ENCODE measurements around the gene OR2H1.

DNA sequence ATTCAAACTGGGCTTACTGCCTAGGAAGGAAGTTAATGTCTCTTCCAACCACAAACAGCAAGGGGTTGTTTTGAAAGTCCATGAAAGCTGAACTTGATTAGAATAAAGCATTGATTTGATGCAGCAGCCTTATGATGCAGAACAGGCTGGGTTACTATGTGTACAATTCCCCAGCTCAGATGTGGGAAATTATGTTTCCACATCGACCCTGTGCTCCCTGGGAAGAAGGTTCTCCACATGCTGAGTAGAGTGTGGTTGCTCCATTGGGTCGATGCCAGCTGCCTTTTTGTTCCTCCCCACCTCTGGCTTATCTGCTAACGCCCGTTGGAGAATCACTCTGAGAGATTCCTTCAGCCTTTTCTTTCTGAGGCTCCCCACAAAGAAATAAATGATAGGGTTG is 29.6 kb downstream of the OR2H1 start:
- TF ChIP-seq, protein P1, sequence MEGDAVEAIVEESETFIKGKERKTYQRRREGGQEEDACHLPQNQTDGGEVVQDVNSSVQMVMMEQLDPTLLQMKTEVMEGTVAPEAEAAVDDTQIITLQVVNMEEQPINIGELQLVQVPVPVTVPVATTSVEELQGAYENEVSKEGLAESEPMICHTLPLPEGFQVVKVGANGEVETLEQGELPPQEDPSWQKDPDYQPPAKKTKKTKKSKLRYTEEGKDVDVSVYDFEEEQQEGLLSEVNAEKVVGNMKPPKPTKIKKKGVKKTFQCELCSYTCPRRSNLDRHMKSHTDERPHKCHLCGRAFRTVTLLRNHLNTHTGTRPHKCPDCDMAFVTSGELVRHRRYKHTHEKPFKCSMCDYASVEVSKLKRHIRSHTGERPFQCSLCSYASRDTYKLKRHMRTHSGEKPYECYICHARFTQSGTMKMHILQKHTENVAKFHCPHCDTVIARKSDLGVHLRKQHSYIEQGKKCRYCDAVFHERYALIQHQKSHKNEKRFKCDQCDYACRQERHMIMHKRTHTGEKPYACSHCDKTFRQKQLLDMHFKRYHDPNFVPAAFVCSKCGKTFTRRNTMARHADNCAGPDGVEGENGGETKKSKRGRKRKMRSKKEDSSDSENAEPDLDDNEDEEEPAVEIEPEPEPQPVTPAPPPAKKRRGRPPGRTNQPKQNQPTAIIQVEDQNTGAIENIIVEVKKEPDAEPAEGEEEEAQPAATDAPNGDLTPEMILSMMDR (IDR thresholded peaks at IDR 0.05; ENCODE audit: insufficient read depth, low read depth, low read length) = no peak
- TF ChIP-seq EZH2 (IDR thresholded peaks at IDR 0.05; ENCODE audit: insufficient read depth, low read length) = no peak

All from astrocyte (in vitro differentiated cells and primary cell).